ENCODE data around the gene PRSS2.
A peak's percentile ranks its signal among the peaks of the same experiment; 100 is the strongest.

GRCh38 chr7:142782922-142783900 is 12.4 kb downstream of the PRSS2 start:
- TF ChIP-seq CTCF (IDR thresholded peaks at IDR 0.05; ENCODE audit: low read depth, low read length, poor library complexity, severe bottlenecking) (peak; percentile 100), EZH2phosphoT487 (IDR thresholded peaks at IDR 0.05; ENCODE audit: borderline replicate concordance, low read length) (no peak)
